Caco-2 (cell line): ENCODE measurements around the gene PIKFYVE. TPM values are rescaled to one million over a fixed set of nuclear protein-coding genes. Genes with fewer than 3 reads are reported as not detected.
"Not testable (repeated sequence)": the region's sequence is repeated elsewhere in the genome, so short reads cannot be mapped to it uniquely, and the experiment has no call there.

Source experiments
- BruUV-seq: library from RNA; stranded (reverse); fragments of 400-500 nt; replicated peaks from 2 replicates; lab custom pipeline; 2021; lab: Mats Ljungman, UMichigan
- CTCF ChIA-PET: fragments of 300-600 bp; sonication (Branson Sonifier 250); formaldehyde crosslinking; loops from one replicate; lab custom pipeline; 2022; ENCODE audit warnings: antibody characterized with exemption; lab: Charles Lee
- POLR2A ChIA-PET: fragments of 300-600 bp; sonication (Branson Sonifier 250); formaldehyde crosslinking; loops from one replicate; lab custom pipeline; 2022; ENCODE audit warnings: antibody characterized with exemption; lab: Charles Lee
- DNase-seq, 2 experiments: peaks; one replicate each; pipeline versions ENCODE4 v3.0.0 to v3.0.0-alpha.2; 2020 to 2022
- H3K27me3 ChIP-seq: replicated peaks from 2 replicates; pipeline ENCODE4 v1.6.0; 2011; ENCODE audit warnings: low read length; ENCODE audit not compliant: control insufficient read depth, insufficient read depth
- H3K36me3 ChIP-seq: 2 replicates; pipeline ENCODE4 v1.5.1; 2011; ENCODE audit warnings: low read length; ENCODE audit not compliant: control insufficient read depth, insufficient read depth
- H3K4me1 ChIP-seq: fragments of 250-450 bp; sonication (Bioruptor Pico); 2 replicates; pipeline ENCODE4 v1.5.1; 2020; ENCODE audit warnings: mild to moderate bottlenecking
- H3K4me3 ChIP-seq: 2 replicates; pipeline ENCODE4 v1.5.1; 2011; ENCODE audit warnings: low read depth, mild to moderate bottlenecking, control low read depth, low read length
- H3K9me3 ChIP-seq: fragments of 250-450 bp; sonication (Bioruptor Pico); 2 replicates; pipeline ENCODE4 v1.5.1; 2020; ENCODE audit warnings: mild to moderate bottlenecking, moderate library complexity
- H3K27ac Mint-ChIP-seq: one replicate; pipeline ENCODE4 v1.8.0; 2022; ENCODE audit warnings: mixed read lengths; ENCODE audit not compliant: unreplicated experiment
- H3K27me3 Mint-ChIP-seq: one replicate; pipeline ENCODE4 v1.8.0; 2022; ENCODE audit warnings: mixed read lengths; ENCODE audit not compliant: insufficient read depth, unreplicated experiment
- H3K36me3 Mint-ChIP-seq: one replicate; pipeline ENCODE4 v1.8.0; 2022; ENCODE audit warnings: mild to moderate bottlenecking, mixed read lengths; ENCODE audit not compliant: insufficient read depth, unreplicated experiment
- H3K4me1 Mint-ChIP-seq: one replicate; pipeline ENCODE4 v1.8.0; 2022; ENCODE audit warnings: low read depth, mixed read lengths; ENCODE audit not compliant: unreplicated experiment
- H3K4me3 Mint-ChIP-seq: one replicate; pipeline ENCODE4 v1.8.0; 2022; ENCODE audit warnings: mild to moderate bottlenecking, moderate library complexity, mixed read lengths; ENCODE audit not compliant: unreplicated experiment
- H3K9me3 Mint-ChIP-seq: one replicate; pipeline ENCODE4 v1.8.0; 2022; ENCODE audit warnings: mixed read lengths; ENCODE audit not compliant: unreplicated experiment
- CTCF ChIP-seq, 2 experiments: fragments of 200-600 bp in 1 of 2; IDR thresholded peaks; 1 replicate in 1 of 2; 2 replicates in 1 of 2; pipeline versions ENCODE4 v1.5.1 to v1.8.0; 2011 to 2022; ENCODE audit warnings: antibody characterized with exemption in 1 of 2, control low read depth in 1 of 2, inconsistent platforms in 1 of 2, low read depth in 1 of 2, low read length in 1 of 2, mild to moderate bottlenecking in 1 of 2, moderate library complexity in 1 of 2; ENCODE audit not compliant: insufficient read depth in 1 of 2, severe bottlenecking in 1 of 2, unreplicated experiment in 1 of 2
- intact Hi-C: fragments of 100-400 bp; cut with micrococcal nuclease; formaldehyde crosslinking; loops from one replicate; pipeline ENCODE4 v1.10.0; 2022; ENCODE audit not compliant: unreplicated experiment
- total RNA-seq: library from RNA; stranded (reverse); gene quantifications from 2 replicates; pipeline ENCODE4 v1.2.3, GENCODE V29; 2022

Gene PIKFYVE
- total RNA-seq, 1 experiment from 2014 or later: 31.2 TPM

- H3K4me1 Mint-ChIP-seq: no peaks in the 10 kb centered on the region
These were observed 123.9 kb downstream of the PIKFYVE start for GRCh38 chr2:208389940-208390339.

GRCh38 chr2:208392300-208392699, 126.2 kb downstream of the PIKFYVE start:
- Histone ChIP-seq H3K27me3 (no peaks in the 10 kb centered on the region), H3K4me1 (no peaks in the 10 kb centered on the region), H3K9me3 (peaks cover 15% of the 10 kb centered on the region; the same call in 1 of the 2 replicates), H3K4me3 (no peak overlapping the region), H3K36me3 (no peaks in the 10 kb centered on the region)
- intact Hi-C loops: no loop called here
- ChIA-PET POLR2A (no interaction called here), CTCF (interaction anchor here (1.1 kb wide), 1 partner anchor 15 kb away, joined by 3 read pairs; no protein-coding TSS in a partner anchor)
- Mint-ChIP-seq H3K36me3 (no peaks in the 10 kb centered on the region), H3K9me3 (peaks cover 20% of the 10 kb centered on the region), H3K4me1 (no peaks in the 10 kb centered on the region), H3K27ac (no peak overlapping the region), H3K4me3 (no peak overlapping the region), H3K27me3 (peaks cover 3% of the 10 kb centered on the region)
- no peak for TF ChIP-seq CTCF (IDR thresholded peaks at IDR 0.05; ENCODE audit: insufficient read depth in 1 of 2, low read depth in 1 of 2, low read length in 1 of 2, severe bottlenecking in 1 of 2, unreplicated experiment in 1 of 2)
- DNase-seq: no peak
- no TSS peak for BruUV-seq

More at GRCh38 chr2:208389940-208390339, 123.9 kb downstream of the PIKFYVE start:
- no peak for TF ChIP-seq CTCF (IDR thresholded peaks at IDR 0.05; ENCODE audit: insufficient read depth in 1 of 2, low read depth in 1 of 2, low read length in 1 of 2, severe bottlenecking in 1 of 2, unreplicated experiment in 1 of 2)
- no peak overlapping the region for H3K27ac Mint-ChIP-seq
- H3K36me3 Mint-ChIP-seq: no peaks in the 10 kb centered on the region
- intact Hi-C loops: no loop called here
- ChIA-PET POLR2A (no interaction called here), CTCF (interaction anchor here (0.7 kb wide), 1 partner anchor 1679 kb away, joined by 3 read pairs; no protein-coding TSS in a partner anchor)
- H3K4me3 ChIP-seq: no peak overlapping the region
- no peaks in the 10 kb centered on the region for H3K4me1 ChIP-seq
- peaks cover 3% of the 10 kb centered on the region for H3K27me3 Mint-ChIP-seq
- no peak overlapping the region for H3K4me3 Mint-ChIP-seq
- H3K36me3 ChIP-seq: no peaks in the 10 kb centered on the region
- H3K9me3 ChIP-seq: peaks cover 13% of the 10 kb centered on the region; the same call in 1 of the 2 replicates
- H3K27me3 ChIP-seq: no peaks in the 10 kb centered on the region
- H3K9me3 Mint-ChIP-seq: peaks cover 20% of the 10 kb centered on the region
- BruUV-seq: no TSS peak
- no peak for DNase-seq

- H3K27ac Mint-ChIP-seq, H3K4me1 Mint-ChIP-seq, BruUV-seq, POLR2A ChIA-PET, H3K4me3 ChIP-seq, CTCF ChIA-PET, DNase-seq, H3K27me3 Mint-ChIP-seq, H3K27me3 ChIP-seq, H3K4me1 ChIP-seq, H3K4me3 Mint-ChIP-seq, H3K36me3 Mint-ChIP-seq, H3K36me3 ChIP-seq: not testable (repeated sequence)
- intact Hi-C loops: loop anchor here (5.0 kb wide), 3 partner anchors 71 to 1181 kb away; no protein-coding TSS in a partner anchor
- peaks cover 15% of the 10 kb centered on the region; the same call in 1 of the 2 replicates for H3K9me3 ChIP-seq
- H3K9me3 Mint-ChIP-seq: peaks cover 20% of the 10 kb centered on the region
These were observed 130.7 kb downstream of the PIKFYVE start for GRCh38 chr2:208396796-208397195.
